Stimulated activated CD8-positive, alpha-beta memory T cell treated with anti-CD3 and anti-CD28 coated beads, Interleukin-15, amount 100 ng/mL, for 4 hours (primary cell): Measurements from ENCODE around the gene TRIM47.

Experiments used
- DNase-seq, 2 donors: peaks; one replicate each; pipeline ENCODE4 v3.0.0-alpha.2; 2020; ENCODE audit warnings: low read depth in 2 of 2

The TRIM47 gene

GRCh38 chr17:75846692-75847613 lies 31.4 kb downstream of the TRIM47 start:
- DNase-seq = no peak

- DNase-seq = no peak
Measured at GRCh38 chr17:75845933-75846691, 32.3 kb downstream of the TRIM47 start.

- DNase-seq = no peak
Measured at GRCh38 chr17:75845058-75845711, 33.2 kb downstream of the TRIM47 start.

- no peak for DNase-seq
Measured at GRCh38 chr17:75844530-75845057, 33.8 kb downstream of the TRIM47 start.

- no peak for DNase-seq
Measured at GRCh38 chr17:75843577-75844529, 34.5 kb downstream of the TRIM47 start, which contains the start of gene UNC13D. UNC13D (minus strand) TSS chr17:75844404; CDS start chr17:75844337, 67 bp downstream.

GRCh38 chr17:75842963-75843576 lies 35.3 kb downstream of the TRIM47 start:
- no peak for DNase-seq

GRCh38 chr17:75842411-75842810 lies 36.0 kb downstream of the TRIM47 start:
- no peak for DNase-seq

GRCh38 chr17:75840799-75841164 lies 37.6 kb downstream of the TRIM47 start:
- no peak for DNase-seq

GRCh38 chr17:75839942-75840798 lies 38.2 kb downstream of the TRIM47 start:
- DNase-seq = no peak

- no peak for DNase-seq
Measured at GRCh38 chr17:75838410-75838809, 40.0 kb downstream of the TRIM47 start.

GRCh38 chr17:75837899-75838298 lies 40.5 kb downstream of the TRIM47 start:
- DNase-seq = no peak

GRCh38 chr17:75836605-75837004 lies 41.8 kb downstream of the TRIM47 start:
- no peak for DNase-seq

GRCh38 chr17:75835654-75835987 lies 42.8 kb downstream of the TRIM47 start:
- no peak for DNase-seq

- DNase-seq = no peak
Measured at GRCh38 chr17:75834928-75835653, 43.3 kb downstream of the TRIM47 start.

- DNase-seq = no peak
Measured at GRCh38 chr17:75834279-75834920, 44.0 kb downstream of the TRIM47 start.

GRCh38 chr17:75832652-75833400 lies 45.6 kb downstream of the TRIM47 start:
- DNase-seq = no peak

- DNase-seq = no peak
Measured at GRCh38 chr17:75832164-75832651, 46.2 kb downstream of the TRIM47 start.
